ENCODE measurements around the gene HOXD4. TPM values are rescaled to one million over a fixed set of nuclear protein-coding genes. Genes with fewer than 3 reads are reported as not detected.

Gene HOXD4
- total RNA-seq, 1 experiment from 2014 or later, result 0.61 TPM

GRCh38 chr2:176134035-176134434, 17.3 kb upstream of the HOXD4 start:
- H3K27me3 ChIP-seq (ENCODE audit: insufficient read depth, low read length), result no peaks in the 10 kb centered on the region
- CTCF ChIA-PET, result interaction anchor here (1.1 to 1.4 kb wide), 3 partner anchors 321 to 520 kb away, joined by 3 to 5 read pairs (median 4); no protein-coding TSS in a partner anchor

More at GRCh38 chr2:176134035-176134434, 17.3 kb upstream of the HOXD4 start:
- Histone ChIP-seq H4K20me1 (ENCODE audit: insufficient read depth) (no peaks in the 10 kb centered on the region), H3K4me2 (ENCODE audit: low read length) (no peak overlapping the region), H3K9me2 (ENCODE audit: insufficient read depth) (no peaks in the 10 kb centered on the region), H3K9me3 (ENCODE audit: control insufficient read depth in 1 of 2, insufficient read depth in 1 of 2, low read depth in 1 of 2, low read length in 2 of 2) (no peaks in the 10 kb centered on the region), H3K79me2 (ENCODE audit: insufficient read depth, low read length) (no peaks in the 10 kb centered on the region), H3K9ac (ENCODE audit: low read length) (no peak overlapping the region), H3K4me1 (ENCODE audit: control insufficient read depth in 1 of 2, insufficient read depth in 2 of 2, low read length in 2 of 2) (peaks cover 9 to 26% of the 10 kb centered on the region in 2 experiments; a peak in 3 of 4 replicates), H3K4me3 (replicated peaks in 1 of 2; ENCODE audit: low read depth in 1 of 2, low read length in 2 of 2) (no peak overlapping the region), H2AFZ (ENCODE audit: low read depth, low read length, poor library complexity, severe bottlenecking) (no peak overlapping the region), H3K27ac (ENCODE audit: low read depth, low read length) (no peak overlapping the region), H3K36me3 (ENCODE audit: control insufficient read depth in 1 of 2, insufficient read depth in 2 of 2, low read length in 2 of 2) (no peaks in the 10 kb centered on the region)
- RAD21 ChIA-PET (ENCODE audit: low non-redundant PET in 1 of 2, low total read pairs in 2 of 2, uncharacterized antibody in 2 of 2, unreplicated experiment in 2 of 2), result no interaction called here
- DNase-seq (ENCODE audit: low read depth, low spot score), result no peak
- no TSS peak for BruUV-seq (replicated peaks)
- POLR2A ChIA-PET, result no interaction called here
- no peak for TF ChIP-seq REST (IDR thresholded peaks at IDR 0.05; ENCODE audit: low read depth)
- TF ChIP-seq, protein P1, sequence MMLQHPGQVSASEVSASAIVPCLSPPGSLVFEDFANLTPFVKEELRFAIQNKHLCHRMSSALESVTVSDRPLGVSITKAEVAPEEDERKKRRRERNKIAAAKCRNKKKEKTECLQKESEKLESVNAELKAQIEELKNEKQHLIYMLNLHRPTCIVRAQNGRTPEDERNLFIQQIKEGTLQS (IDR thresholded peaks at IDR 0.05), result no peak
- TF ChIP-seq POLR2AphosphoS5 (IDR thresholded peaks at IDR 0.05; ENCODE audit: low read depth, low read length), result no peak
- intact Hi-C loops (cut with micrococcal nuclease), result no loop called here
- ATAC-seq, result no peak
